ENCODE measurements around the gene KLK5. TPM values are rescaled to one million over a fixed set of nuclear protein-coding genes. Genes with fewer than 3 reads are reported as not detected.
"Not testable (repeated sequence)": the region's sequence is repeated elsewhere in the genome, so short reads cannot be mapped to it uniquely, and the experiment has no call there.

KLK5 gene
- not detected for polyA plus RNA-seq (2013, experiment 1 of 4)
- polyA plus RNA-seq (2013, experiment 2 of 4): not detected
- not detected for polyA plus RNA-seq (2013, experiment 3 of 4)
- polyA plus RNA-seq (2013, experiment 4 of 4): not detected

GRCh38 chr19:50952910-50953309 lies at the start of gene KLK5:
KLK5 (minus strand) TSS chr19:50953038; CDS start chr19:50952657, 381 bp downstream.
- H3K4me1 ChIP-seq (ENCODE audit: control insufficient read depth, insufficient read depth, low read length): no peaks in the 10 kb centered on the region
- 59 to 62% methylated on average over 7 of the region's 7 CpGs for WGBS, 2 experiments
- H3K27ac ChIP-seq (ENCODE audit: insufficient read depth, low read depth, low read length, poor library complexity, severe bottlenecking): no peak within 1 kb of the TSS
- H3K27me3 ChIP-seq (ENCODE audit: control insufficient read depth, insufficient read depth, low read length, poor library complexity, severe bottlenecking): no peaks in the 10 kb centered on the region
- H3K9me3 ChIP-seq (ENCODE audit: control insufficient read depth, low read length): no peaks in the 10 kb centered on the region
- no peak within 1 kb of the TSS for H3K4me3 ChIP-seq (ENCODE audit: insufficient read depth, low read depth, low read length)
- H3K36me3 ChIP-seq (ENCODE audit: control insufficient read depth, insufficient read depth, low read length): no peaks in the 10 kb centered on the region

- Histone ChIP-seq H3K4me1 (ENCODE audit: control insufficient read depth, insufficient read depth, low read length) (peaks cover 3% of the 10 kb centered on the region), H3K4me3 (ENCODE audit: insufficient read depth, low read depth, low read length) (no peak overlapping the region), H3K9me3 (ENCODE audit: control insufficient read depth, low read length) (no peaks in the 10 kb centered on the region), H3K27ac (ENCODE audit: insufficient read depth, low read depth, low read length, poor library complexity, severe bottlenecking) (no peak overlapping the region), H3K27me3 (ENCODE audit: control insufficient read depth, insufficient read depth, low read length, poor library complexity, severe bottlenecking) (no peaks in the 10 kb centered on the region), H3K36me3 (ENCODE audit: control insufficient read depth, insufficient read depth, low read length) (no peaks in the 10 kb centered on the region)
- 76 to 78% methylated on average over 12 of the region's 12 CpGs for WGBS, 2 experiments
Measured at GRCh38 chr19:51002089-51002532, 49.3 kb upstream of the KLK5 start.

- no peak within 1 kb of the TSS for H3K27ac ChIP-seq (ENCODE audit: insufficient read depth, low read depth, low read length, poor library complexity, severe bottlenecking)
- 60% methylated on average over 6 of the region's 7 CpGs for WGBS, 2 experiments
- H3K4me3 ChIP-seq (ENCODE audit: insufficient read depth, low read depth, low read length): no peak within 1 kb of the TSS
- no peaks in the 10 kb centered on the region for H3K9me3 ChIP-seq (ENCODE audit: control insufficient read depth, low read length)
- no peaks in the 10 kb centered on the region for H3K27me3 ChIP-seq (ENCODE audit: control insufficient read depth, insufficient read depth, low read length, poor library complexity, severe bottlenecking)
- peaks cover 3% of the 10 kb centered on the region for H3K4me1 ChIP-seq (ENCODE audit: control insufficient read depth, insufficient read depth, low read length)
- no peaks in the 10 kb centered on the region for H3K36me3 ChIP-seq (ENCODE audit: control insufficient read depth, insufficient read depth, low read length)
Measured at GRCh38 chr19:51001515-51001914, 48.7 kb upstream of the KLK5 start, which contains the start of gene KLK8. KLK8 (minus strand) TSS chr19:51001604; CDS start chr19:51001167, 437 bp downstream.

GRCh38 chr19:51000981-51001380 lies 48.1 kb upstream of the KLK5 start:
- no peaks in the 10 kb centered on the region for H3K36me3 ChIP-seq (ENCODE audit: control insufficient read depth, insufficient read depth, low read length)
- peaks cover 3% of the 10 kb centered on the region for H3K4me1 ChIP-seq (ENCODE audit: control insufficient read depth, insufficient read depth, low read length)
- H3K27ac ChIP-seq (ENCODE audit: insufficient read depth, low read depth, low read length, poor library complexity, severe bottlenecking): no peak overlapping the region
- WGBS, 2 experiments: 64 to 67% methylated on average over 16 of the region's 16 CpGs
- H3K4me3 ChIP-seq (ENCODE audit: insufficient read depth, low read depth, low read length): no peak overlapping the region
- no peaks in the 10 kb centered on the region for H3K9me3 ChIP-seq (ENCODE audit: control insufficient read depth, low read length)
- no peaks in the 10 kb centered on the region for H3K27me3 ChIP-seq (ENCODE audit: control insufficient read depth, insufficient read depth, low read length, poor library complexity, severe bottlenecking)

- no peak overlapping the region for H3K4me3 ChIP-seq (ENCODE audit: insufficient read depth, low read depth, low read length)
- no peaks in the 10 kb centered on the region for H3K9me3 ChIP-seq (ENCODE audit: control insufficient read depth, low read length)
- H3K4me1 ChIP-seq (ENCODE audit: control insufficient read depth, insufficient read depth, low read length): peaks cover 3% of the 10 kb centered on the region
- no peaks in the 10 kb centered on the region for H3K36me3 ChIP-seq (ENCODE audit: control insufficient read depth, insufficient read depth, low read length)
- no peaks in the 10 kb centered on the region for H3K27me3 ChIP-seq (ENCODE audit: control insufficient read depth, insufficient read depth, low read length, poor library complexity, severe bottlenecking)
- H3K27ac ChIP-seq (ENCODE audit: insufficient read depth, low read depth, low read length, poor library complexity, severe bottlenecking): no peak overlapping the region
- 93 to 96% methylated on average over 10 of the region's 10 CpGs for WGBS, 2 experiments
Measured at GRCh38 chr19:51000426-51000825, 47.6 kb upstream of the KLK5 start.

- Histone ChIP-seq H3K36me3 (ENCODE audit: control insufficient read depth, insufficient read depth, low read length) (no peaks in the 10 kb centered on the region), H3K4me1 (ENCODE audit: control insufficient read depth, insufficient read depth, low read length) (peaks cover 3% of the 10 kb centered on the region), H3K27me3 (ENCODE audit: control insufficient read depth, insufficient read depth, low read length, poor library complexity, severe bottlenecking) (no peaks in the 10 kb centered on the region), H3K27ac (ENCODE audit: insufficient read depth, low read depth, low read length, poor library complexity, severe bottlenecking) (no peak overlapping the region), H3K9me3 (ENCODE audit: control insufficient read depth, low read length) (no peaks in the 10 kb centered on the region), H3K4me3 (ENCODE audit: insufficient read depth, low read depth, low read length) (no peak overlapping the region)
- WGBS, 2 experiments: 93% methylated on average over 4 of the region's 4 CpGs
Measured at GRCh38 chr19:50998686-50999085, 45.8 kb upstream of the KLK5 start.

- Histone ChIP-seq H3K4me1 (ENCODE audit: control insufficient read depth, insufficient read depth, low read length) (peaks cover 3% of the 10 kb centered on the region), H3K36me3 (ENCODE audit: control insufficient read depth, insufficient read depth, low read length) (no peaks in the 10 kb centered on the region), H3K27ac (ENCODE audit: insufficient read depth, low read depth, low read length, poor library complexity, severe bottlenecking) (no peak overlapping the region), H3K27me3 (ENCODE audit: control insufficient read depth, insufficient read depth, low read length, poor library complexity, severe bottlenecking) (no peaks in the 10 kb centered on the region), H3K4me3 (ENCODE audit: insufficient read depth, low read depth, low read length) (no peak overlapping the region), H3K9me3 (ENCODE audit: control insufficient read depth, low read length) (no peaks in the 10 kb centered on the region)
- WGBS, 2 experiments: 80 to 81% methylated on average over 4 to 5 of the region's 5 CpGs
Measured at GRCh38 chr19:50998061-50998460, 45.2 kb upstream of the KLK5 start.

- no peaks in the 10 kb centered on the region for H3K36me3 ChIP-seq (ENCODE audit: control insufficient read depth, insufficient read depth, low read length)
- no peaks in the 10 kb centered on the region for H3K4me1 ChIP-seq (ENCODE audit: control insufficient read depth, insufficient read depth, low read length)
- WGBS, 2 experiments: 85 to 89% methylated on average over 2 of the region's 2 CpGs
- no peaks in the 10 kb centered on the region for H3K9me3 ChIP-seq (ENCODE audit: control insufficient read depth, low read length)
- H3K4me3 ChIP-seq (ENCODE audit: insufficient read depth, low read depth, low read length): no peak overlapping the region
- peaks cover 4% of the 10 kb centered on the region for H3K27me3 ChIP-seq (ENCODE audit: control insufficient read depth, insufficient read depth, low read length, poor library complexity, severe bottlenecking)
- H3K27ac ChIP-seq (ENCODE audit: insufficient read depth, low read depth, low read length, poor library complexity, severe bottlenecking): no peak overlapping the region
Measured at GRCh38 chr19:50994129-50994528, 41.3 kb upstream of the KLK5 start.

GRCh38 chr19:50992666-50993035 lies 39.8 kb upstream of the KLK5 start:
- no peaks in the 10 kb centered on the region for H3K36me3 ChIP-seq (ENCODE audit: control insufficient read depth, insufficient read depth, low read length)
- H3K4me3 ChIP-seq (ENCODE audit: insufficient read depth, low read depth, low read length): no peak overlapping the region
- H3K4me1 ChIP-seq (ENCODE audit: control insufficient read depth, insufficient read depth, low read length): no peaks in the 10 kb centered on the region
- peaks cover 4% of the 10 kb centered on the region for H3K27me3 ChIP-seq (ENCODE audit: control insufficient read depth, insufficient read depth, low read length, poor library complexity, severe bottlenecking)
- no peaks in the 10 kb centered on the region for H3K9me3 ChIP-seq (ENCODE audit: control insufficient read depth, low read length)
- 85 to 91% methylated on average over 2 of the region's 2 CpGs for WGBS, 2 experiments
- no peak overlapping the region for H3K27ac ChIP-seq (ENCODE audit: insufficient read depth, low read depth, low read length, poor library complexity, severe bottlenecking)

GRCh38 chr19:50984416-50984815 lies 31.6 kb upstream of the KLK5 start:
- not testable (repeated sequence) for H3K27ac ChIP-seq (ENCODE audit: insufficient read depth, low read depth, low read length, poor library complexity, severe bottlenecking); H3K36me3 ChIP-seq (ENCODE audit: control insufficient read depth, insufficient read depth, low read length); H3K4me3 ChIP-seq (ENCODE audit: insufficient read depth, low read depth, low read length); H3K9me3 ChIP-seq (ENCODE audit: control insufficient read depth, low read length); H3K27me3 ChIP-seq (ENCODE audit: control insufficient read depth, insufficient read depth, low read length, poor library complexity, severe bottlenecking); H3K4me1 ChIP-seq (ENCODE audit: control insufficient read depth, insufficient read depth, low read length)
- 92% methylated on average over 13 of the region's 14 CpGs for WGBS, 2 experiments
